Neuronal stem cell (in vitro differentiated cells): ENCODE data around the gene DNAJA3.

Experiments used
- DNase-seq: peaks from one replicate; pipeline ENCODE4 v3.0.0-alpha.2; 2013; ENCODE audit warnings: low spot score
- H2AFZ ChIP-seq: one replicate; pipeline ENCODE4 v1.6.1; 2013; ENCODE audit warnings: mild to moderate bottlenecking, low read length, inconsistent platforms
- H2AK5ac ChIP-seq: 2 replicates; pipeline ENCODE4 v1.6.1; 2013; ENCODE audit warnings: low read depth, mild to moderate bottlenecking, inconsistent platforms, low read length, moderate library complexity, mixed read lengths
- H2BK120ac ChIP-seq: 2 replicates; pipeline ENCODE4 v1.6.1; 2013; ENCODE audit warnings: low read depth, mild to moderate bottlenecking, inconsistent platforms, low read length, moderate library complexity, mixed read lengths
- H2BK12ac ChIP-seq: one replicate; pipeline ENCODE4 v1.6.1; 2013; ENCODE audit warnings: low read length, inconsistent platforms
- H2BK15ac ChIP-seq: 2 replicates; pipeline ENCODE4 v1.6.1; 2013; ENCODE audit warnings: mild to moderate bottlenecking, low read length, inconsistent platforms, mixed read lengths
- H2BK5ac ChIP-seq: one replicate; pipeline ENCODE4 v1.6.1; 2013; ENCODE audit warnings: inconsistent platforms, mild to moderate bottlenecking, low read length, moderate library complexity
- H3K14ac ChIP-seq: one replicate; pipeline ENCODE4 v1.6.1; 2013; ENCODE audit warnings: low read length, inconsistent platforms
- H3K18ac ChIP-seq: 2 replicates; pipeline ENCODE4 v1.6.1; 2013; ENCODE audit warnings: low read length, inconsistent platforms
- H3K23ac ChIP-seq: 2 replicates; pipeline ENCODE4 v1.6.1; 2013; ENCODE audit warnings: low read depth, mild to moderate bottlenecking, mixed read lengths, low read length, inconsistent platforms; ENCODE audit not compliant: poor library complexity
- H3K27ac ChIP-seq: replicated peaks from 3 replicates; pipeline ENCODE4 v1.5.1; 2013; ENCODE audit warnings: low read length, inconsistent platforms
- H3K27me3 ChIP-seq, 3 experiments: 2 replicates each; pipeline ENCODE4 v1.6.1; 2013; ENCODE audit warnings: low read length in 3 of 3, mild to moderate bottlenecking in 2 of 3, inconsistent platforms in 1 of 3, low read depth in 1 of 3, mixed read lengths in 1 of 3, moderate library complexity in 1 of 3; ENCODE audit not compliant: control insufficient read depth in 3 of 3, insufficient read depth in 3 of 3
- H3K36me3 ChIP-seq, 2 donors: replicated peaks in 1 of 2; 2 replicates each; pipeline ENCODE4 v1.6.1; 2013; ENCODE audit warnings: low read length in 2 of 2; ENCODE audit not compliant: control insufficient read depth in 2 of 2, insufficient read depth in 2 of 2
- H3K4ac ChIP-seq: 2 replicates; pipeline ENCODE4 v1.6.1; 2013; ENCODE audit warnings: inconsistent platforms, mild to moderate bottlenecking, low read length, moderate library complexity
- H3K4me1 ChIP-seq, 2 donors: 1 replicate in 1 of 2; 2 replicates in 1 of 2; pipeline ENCODE4 v1.6.1; 2013; ENCODE audit warnings: low read length in 2 of 2, low read depth in 1 of 2; ENCODE audit not compliant: control insufficient read depth in 2 of 2, insufficient read depth in 1 of 2
- H3K4me2 ChIP-seq: one replicate; pipeline ENCODE4 v1.6.1; 2013; ENCODE audit warnings: mild to moderate bottlenecking, low read length, inconsistent platforms; ENCODE audit not compliant: insufficient read depth, poor library complexity, severe bottlenecking
- H3K4me3 ChIP-seq, 2 donors: 2 replicates each; pipeline ENCODE4 v1.5.1; 2013; ENCODE audit warnings: low read length in 2 of 2, mild to moderate bottlenecking in 2 of 2, inconsistent platforms in 1 of 2, moderate library complexity in 1 of 2
- H3K79me1 ChIP-seq: one replicate; pipeline ENCODE4 v1.6.1; 2013; ENCODE audit warnings: low read depth, mild to moderate bottlenecking, inconsistent platforms, low read length, moderate library complexity
- H3K9ac ChIP-seq: one replicate; pipeline ENCODE4 v1.6.1; 2013; ENCODE audit warnings: mild to moderate bottlenecking, low read depth, low read length, inconsistent platforms; ENCODE audit not compliant: poor library complexity
- H3K9me3 ChIP-seq, 2 donors: replicated peaks in 1 of 2; 2 replicates each; pipeline versions ENCODE3 to v1.6.1; 2013; ENCODE audit warnings: low read length in 2 of 2, mild to moderate bottlenecking in 2 of 2, inconsistent platforms in 1 of 2, low read depth in 1 of 2, mixed read lengths in 1 of 2, moderate library complexity in 1 of 2; ENCODE audit not compliant: control insufficient read depth in 2 of 2, insufficient read depth in 1 of 2
- H4K8ac ChIP-seq: one replicate; pipeline ENCODE4 v1.6.1; 2013; ENCODE audit warnings: low read depth, mild to moderate bottlenecking, inconsistent platforms, low read length, moderate library complexity
- H4K91ac ChIP-seq: one replicate; pipeline ENCODE4 v1.6.1; 2013; ENCODE audit warnings: low read length, low read depth, mild to moderate bottlenecking, inconsistent platforms; ENCODE audit not compliant: poor library complexity
- WGBS, 2 donors: extraction: QIAGEN DNeasy Blood & Tissue Kit; methylation state at CpG; one replicate each; pipeline ENCODE4 v1.1.7; 2013; ENCODE audit warnings: missing lambda C conversion rate in 2 of 2, mixed read lengths in 1 of 2; ENCODE audit not compliant: insufficient read length in 2 of 2, insufficient replicate concordance in 1 of 2; ENCODE audit errors: extremely low coverage in 2 of 2; 5-methylcytosine and 5-hydroxymethylcytosine counted together

The DNAJA3 gene

DNA sequence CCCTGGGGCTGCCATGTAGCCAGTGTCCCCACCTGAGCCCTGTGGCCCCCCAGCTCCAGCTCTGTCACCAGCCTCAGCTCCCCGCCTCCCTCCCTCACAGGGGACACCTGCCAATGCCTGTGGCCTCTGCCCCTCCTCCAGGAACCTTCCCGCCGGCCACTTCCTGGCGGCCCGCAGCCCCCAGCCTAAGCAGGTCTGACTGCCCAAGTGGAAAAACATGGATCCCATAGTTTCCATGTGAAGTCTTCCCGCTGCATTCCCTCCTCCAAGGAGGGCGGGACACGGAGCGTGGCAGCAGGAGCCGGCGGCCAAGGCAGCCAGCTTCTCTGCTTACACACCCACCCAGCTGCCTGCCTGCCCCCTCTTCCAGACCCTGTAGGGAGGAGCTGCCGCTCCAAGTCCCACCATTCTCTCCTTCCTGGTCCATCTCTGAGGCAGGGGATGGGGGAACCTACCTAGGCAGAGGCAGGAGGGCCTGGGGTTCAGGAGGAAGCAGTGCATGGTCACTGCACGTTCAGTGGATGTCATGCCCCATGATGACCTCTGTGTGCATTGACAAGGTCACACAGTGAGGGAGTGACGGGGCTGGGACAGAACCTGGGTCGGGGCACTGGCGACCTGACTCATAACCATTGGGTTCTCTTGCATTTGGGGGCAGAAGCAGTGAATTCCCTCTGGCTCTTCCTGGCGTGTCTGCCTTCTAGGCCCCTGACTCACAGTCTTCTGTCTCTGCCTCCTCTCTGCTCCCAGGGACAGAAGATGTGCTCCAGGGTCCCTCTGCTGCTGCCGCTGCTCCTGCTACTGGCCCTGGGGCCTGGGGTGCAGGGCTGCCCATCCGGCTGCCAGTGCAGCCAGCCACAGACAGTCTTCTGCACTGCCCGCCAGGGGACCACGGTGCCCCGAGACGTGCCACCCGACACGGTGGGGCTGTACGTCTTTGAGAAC is 45.3 kb upstream of the DNAJA3 start:
- Histone ChIP-seq H3K4ac (no peak overlapping the region), H2BK120ac (no peak overlapping the region), H3K4me1 (peaks cover 15 to 26% of the 10 kb centered on the region in 2 donors), H3K36me3 (peaks cover 5 to 20% of the 10 kb centered on the region in 2 donors), H3K27ac (no peak overlapping the region), H3K14ac (no peak overlapping the region), H3K9ac (no peak overlapping the region), H2AFZ (no peak overlapping the region), H2BK15ac (peak overlapping the region; percentile 92), H3K79me1 (peaks cover 15% of the 10 kb centered on the region), H3K9me3 (no peaks in the 10 kb centered on the region), H4K91ac (no peak overlapping the region), H2BK5ac (peak overlapping the region; percentile 62), H3K18ac (peak overlapping the region; percentile 64), H4K8ac (peak overlapping the region; percentile 43), H3K4me3 (no peak overlapping the region), H3K4me2 (no peak overlapping the region), H2BK12ac (no peak overlapping the region), H2AK5ac (peak overlapping the region; percentile 75), H3K23ac (peak overlapping the region; percentile 89), H3K27me3 (no peaks in the 10 kb centered on the region)
- DNase-seq, result no peak
- WGBS, 2 donors, result no CpG with 5 or more reads among the region's 26 CpGs

GRCh38 chr16:4381072-4381934 is 44.4 kb upstream of the DNAJA3 start:
- Histone ChIP-seq H3K36me3 (peaks cover 5 to 20% of the 10 kb centered on the region in 2 donors), H4K8ac (no peak overlapping the region), H3K27ac (no peak overlapping the region), H2AK5ac (peak overlapping the region; percentile 12), H2BK120ac (no peak overlapping the region), H2BK15ac (no peak overlapping the region), H3K18ac (no peak overlapping the region), H2BK5ac (peak overlapping the region; percentile 62), H3K79me1 (peaks cover 14% of the 10 kb centered on the region), H2AFZ (no peak overlapping the region), H3K4ac (no peak overlapping the region), H3K4me2 (no peak overlapping the region), H4K91ac (no peak overlapping the region), H3K27me3 (no peaks in the 10 kb centered on the region), H3K14ac (peak overlapping the region; percentile 82), H3K4me3 (no peak overlapping the region), H3K4me1 (peaks cover 15 to 25% of the 10 kb centered on the region in 2 donors), H3K9ac (no peak overlapping the region), H3K9me3 (no peaks in the 10 kb centered on the region), H2BK12ac (peak overlapping the region; percentile 24), H3K23ac (peak overlapping the region; percentile 85)
- DNase-seq, result no peak
- no CpG with 5 or more reads among the region's 59 CpGs for WGBS, 2 donors

- Histone ChIP-seq H3K36me3 (peaks cover 5 to 20% of the 10 kb centered on the region in 2 donors), H4K91ac (peak overlapping the region; percentile 95), H2BK5ac (peak overlapping the region; percentile 62), H3K9me3 (no peaks in the 10 kb centered on the region), H4K8ac (no peak overlapping the region), H3K27ac (no peak overlapping the region), H3K79me1 (peaks cover 13% of the 10 kb centered on the region), H3K9ac (peak overlapping the region; percentile 21), H3K4me2 (no peak overlapping the region), H3K14ac (no peak overlapping the region), H3K23ac (peak overlapping the region; percentile 85), H3K4ac (no peak overlapping the region), H2BK12ac (no peak overlapping the region), H2BK120ac (no peak overlapping the region), H3K18ac (no peak overlapping the region), H3K4me3 (no peak overlapping the region), H3K4me1 (peaks cover 15 to 20% of the 10 kb centered on the region in 2 donors), H2BK15ac (peak overlapping the region; percentile 58), H2AFZ (no peak overlapping the region), H2AK5ac (no peak overlapping the region), H3K27me3 (no peaks in the 10 kb centered on the region)
- DNase-seq, result no peak
- WGBS, 2 donors, result no CpG with 5 or more reads among the region's 55 CpGs
These were observed 43.5 kb upstream of the DNAJA3 start for GRCh38 chr16:4381935-4382794.
